HG03521 (cell line): ENCODE results near the gene MAP2K5.
A peak's percentile ranks its signal among the peaks of the same experiment; 100 is the strongest.

Source experiments
- ATAC-seq: cut with Tn5 transposase; IDR thresholded peaks from one replicate; pipeline ENCODE4 v1.9.1; 2021; ENCODE audit warnings: mild to moderate bottlenecking, moderate library complexity; ENCODE audit not compliant: unreplicated experiment

MAP2K5 gene

DNA sequence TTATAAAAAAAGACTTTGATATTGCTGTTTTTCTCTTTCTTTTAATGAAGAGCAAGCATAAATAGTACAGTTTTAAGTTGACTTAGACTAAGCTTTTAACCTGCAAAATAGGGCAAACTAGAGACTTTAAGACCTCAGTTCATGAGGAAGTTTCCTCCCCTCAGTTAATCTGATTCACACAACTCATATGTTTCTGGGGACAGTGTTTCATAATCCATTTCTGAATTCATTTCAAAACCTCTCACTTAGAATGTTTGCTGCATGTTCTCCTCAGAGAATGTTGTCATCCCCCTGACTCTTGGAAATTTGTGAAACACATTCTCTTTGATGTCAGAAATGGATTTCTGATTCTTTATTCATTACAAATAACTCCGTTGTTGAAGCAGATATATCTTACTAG is 203.5 kb downstream of the MAP2K5 start:
- ATAC-seq: no peak

DNA sequence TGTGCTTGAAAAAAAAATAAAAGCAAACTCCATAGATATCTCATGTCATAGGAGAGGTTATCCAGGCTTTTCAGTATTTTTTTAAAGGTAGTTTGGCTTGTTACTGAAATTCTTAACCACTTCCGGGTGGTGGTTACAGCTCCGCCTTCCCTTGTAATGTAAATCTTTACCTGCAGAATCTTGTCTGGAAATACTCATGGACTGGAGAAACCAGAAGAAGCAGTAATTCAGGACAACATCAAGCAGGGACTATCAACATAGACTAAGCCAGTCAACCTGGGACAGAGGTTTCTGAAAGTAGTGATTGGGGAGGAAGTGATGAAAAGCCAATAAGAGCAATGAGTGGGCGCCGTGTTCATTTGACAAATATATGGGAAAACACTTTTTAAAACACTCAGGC is 203.9 kb downstream of the MAP2K5 start:
- no peak for ATAC-seq

DNA sequence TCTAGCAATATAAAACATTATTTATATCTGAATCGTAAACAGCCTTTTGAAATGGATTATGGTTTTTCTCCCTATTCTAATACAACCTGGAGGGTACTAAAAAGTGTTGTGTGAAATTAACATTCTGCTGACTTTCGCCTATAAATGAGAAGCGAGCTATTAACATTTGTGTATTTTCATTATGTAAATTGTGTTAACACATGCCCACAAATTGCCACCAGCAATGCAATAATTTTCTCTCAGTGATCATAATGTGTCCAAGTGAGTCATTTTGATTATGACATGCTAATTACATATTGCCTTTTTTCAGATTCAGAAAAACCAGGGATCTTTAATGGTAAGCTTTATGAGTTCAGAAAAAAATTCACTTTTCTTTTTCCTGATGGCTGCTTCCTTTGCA is 205.4 kb downstream of the MAP2K5 start:
- no peak for ATAC-seq

DNA sequence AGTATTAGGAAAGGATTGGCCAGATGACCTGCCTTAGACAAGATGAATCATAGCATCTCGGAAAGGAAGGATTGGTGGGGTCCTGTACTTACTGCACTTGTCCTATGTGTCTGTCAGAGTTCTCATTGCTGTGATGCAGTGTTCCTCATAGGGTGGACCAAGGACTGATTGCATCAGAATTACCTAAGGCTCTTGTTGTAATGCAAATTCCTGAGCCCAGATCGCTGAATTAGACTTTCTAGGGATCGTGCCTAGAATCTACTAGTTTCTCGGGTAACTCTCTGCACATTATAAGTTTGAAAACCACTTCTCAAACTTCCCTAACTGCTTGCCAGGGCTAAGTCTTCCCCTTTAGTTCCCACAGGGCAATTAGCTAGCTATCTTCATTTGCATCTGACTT is 207.9 kb downstream of the MAP2K5 start:
- no peak for ATAC-seq

DNA sequence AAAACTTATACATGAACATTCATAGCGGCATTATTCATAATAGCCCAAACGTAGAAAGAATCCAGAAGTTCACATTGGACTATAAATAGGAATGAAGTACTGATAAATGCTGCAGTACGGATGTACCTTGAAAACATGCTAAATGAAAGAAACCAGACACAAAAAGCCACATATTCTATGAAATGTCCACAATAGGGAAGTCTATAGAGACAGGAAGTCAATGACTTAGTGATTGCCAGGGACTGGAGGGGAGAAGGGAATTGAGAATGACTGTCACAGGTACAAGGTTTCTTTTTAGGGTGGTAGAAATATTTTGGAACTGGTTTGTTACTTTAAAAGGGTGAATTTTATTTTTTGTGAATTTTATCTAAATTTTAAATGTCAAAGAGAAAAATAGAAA is 211.4 kb downstream of the MAP2K5 start:
- ATAC-seq: no peak

DNA sequence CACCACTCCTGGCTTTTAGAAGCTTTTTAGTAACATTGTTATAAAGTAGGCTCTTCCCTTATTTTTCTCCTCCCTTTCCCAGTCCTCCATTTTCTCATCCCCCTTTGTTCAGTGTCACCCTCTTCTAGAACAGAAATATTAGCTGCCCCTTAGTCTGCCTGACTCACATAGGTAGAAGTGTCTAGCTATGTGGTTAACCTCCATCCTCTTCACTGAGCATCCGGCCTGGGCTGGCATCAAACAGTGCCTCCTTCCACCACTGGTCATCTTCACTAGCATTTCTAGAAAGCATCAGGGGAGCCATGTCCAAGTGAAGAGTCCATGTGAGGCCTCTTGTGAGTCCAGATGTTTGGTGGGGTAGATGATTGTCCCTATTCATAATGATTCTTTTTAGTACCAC is 212.8 kb downstream of the MAP2K5 start:
- ATAC-seq: no peak

DNA sequence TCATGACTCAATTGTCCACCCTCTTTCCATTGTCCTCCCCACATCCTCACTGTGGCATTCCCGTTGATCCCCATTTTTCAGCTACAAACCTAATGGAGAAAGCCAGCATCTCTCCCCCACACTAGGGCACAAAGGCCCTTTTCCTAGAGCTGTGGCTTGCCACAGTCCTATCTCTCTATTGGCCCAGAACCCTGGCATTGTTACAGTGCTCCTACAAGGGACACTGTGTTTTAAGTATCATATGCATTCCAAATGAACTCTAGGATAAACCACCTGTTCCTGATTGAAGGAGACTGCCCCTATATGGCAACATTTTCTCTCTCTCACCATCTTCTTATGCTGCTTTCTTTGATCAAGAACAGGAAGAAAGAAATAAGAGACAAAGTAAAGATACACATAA is 213.4 kb downstream of the MAP2K5 start:
- ATAC-seq: no peak

DNA sequence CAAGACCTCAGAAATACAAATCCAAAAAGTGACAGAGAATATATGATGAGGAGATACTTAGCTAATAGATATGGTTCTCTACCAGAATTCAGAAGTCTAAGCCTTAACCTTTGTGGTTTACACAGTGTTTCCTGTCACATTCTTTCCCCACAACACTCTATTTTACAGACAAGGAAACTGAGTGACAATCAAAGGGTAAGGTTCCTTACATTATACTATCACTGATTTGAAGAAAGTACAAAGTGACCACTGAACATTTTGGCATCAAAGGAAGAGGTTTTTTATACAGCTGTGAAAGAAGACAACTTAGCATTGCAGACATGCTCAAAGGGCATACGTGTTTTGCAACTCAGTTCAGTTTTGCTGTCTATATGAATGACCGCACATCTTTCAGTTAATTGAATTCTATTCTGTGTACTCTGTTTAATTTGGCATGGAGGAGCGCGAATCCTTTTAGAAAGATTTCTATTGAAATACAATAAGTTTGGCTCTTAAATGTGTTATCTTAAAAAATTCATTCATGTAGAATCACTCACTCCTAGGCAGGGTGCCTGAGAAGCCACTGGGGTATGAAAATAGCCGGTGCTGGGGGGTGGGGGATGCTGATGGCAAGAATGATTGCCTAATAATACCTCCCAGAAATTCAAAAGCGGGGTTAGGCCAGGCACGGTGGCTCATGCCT is 216.3 kb downstream of the MAP2K5 start:
- ATAC-seq: no peak

DNA sequence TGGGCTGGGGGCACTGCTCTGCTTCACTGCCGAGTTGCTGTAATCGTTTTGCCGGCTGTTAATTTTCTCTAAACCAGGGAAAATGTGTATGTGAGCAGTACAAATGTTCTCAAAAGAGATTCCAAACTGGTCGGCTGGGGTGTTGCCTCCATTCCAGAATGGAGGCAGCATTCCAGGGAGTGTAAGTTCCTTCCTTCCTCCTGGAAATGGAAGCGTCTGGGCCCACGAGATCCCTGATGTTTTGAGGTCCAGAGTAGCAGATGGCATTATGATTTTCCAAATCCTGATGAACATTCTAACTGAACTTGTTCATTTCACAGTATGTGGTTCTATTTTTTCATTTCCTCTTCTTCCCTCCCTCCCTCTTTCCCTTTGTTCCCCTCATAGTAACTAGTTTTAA is 218.4 kb downstream of the MAP2K5 start:
- no peak for ATAC-seq

DNA sequence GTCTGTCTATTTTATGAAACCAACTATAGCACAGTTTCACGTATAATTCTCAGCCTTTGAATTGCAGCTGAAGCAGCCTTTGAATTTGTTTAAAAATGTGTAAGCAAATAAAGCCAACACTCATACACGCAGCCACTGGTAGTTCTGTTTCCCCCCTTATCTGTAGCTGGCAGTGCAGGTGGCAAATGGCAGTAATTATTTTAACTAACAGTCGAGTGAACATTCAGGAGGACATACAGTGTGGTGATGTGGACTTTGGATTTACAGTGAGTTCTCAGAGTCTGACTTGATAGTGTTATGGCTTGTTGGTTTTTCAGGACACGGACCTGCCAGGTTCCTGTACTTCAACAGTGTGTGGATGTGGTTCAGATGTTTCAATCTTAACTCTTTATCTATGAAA is 218.8 kb downstream of the MAP2K5 start:
- ATAC-seq: no peak

DNA sequence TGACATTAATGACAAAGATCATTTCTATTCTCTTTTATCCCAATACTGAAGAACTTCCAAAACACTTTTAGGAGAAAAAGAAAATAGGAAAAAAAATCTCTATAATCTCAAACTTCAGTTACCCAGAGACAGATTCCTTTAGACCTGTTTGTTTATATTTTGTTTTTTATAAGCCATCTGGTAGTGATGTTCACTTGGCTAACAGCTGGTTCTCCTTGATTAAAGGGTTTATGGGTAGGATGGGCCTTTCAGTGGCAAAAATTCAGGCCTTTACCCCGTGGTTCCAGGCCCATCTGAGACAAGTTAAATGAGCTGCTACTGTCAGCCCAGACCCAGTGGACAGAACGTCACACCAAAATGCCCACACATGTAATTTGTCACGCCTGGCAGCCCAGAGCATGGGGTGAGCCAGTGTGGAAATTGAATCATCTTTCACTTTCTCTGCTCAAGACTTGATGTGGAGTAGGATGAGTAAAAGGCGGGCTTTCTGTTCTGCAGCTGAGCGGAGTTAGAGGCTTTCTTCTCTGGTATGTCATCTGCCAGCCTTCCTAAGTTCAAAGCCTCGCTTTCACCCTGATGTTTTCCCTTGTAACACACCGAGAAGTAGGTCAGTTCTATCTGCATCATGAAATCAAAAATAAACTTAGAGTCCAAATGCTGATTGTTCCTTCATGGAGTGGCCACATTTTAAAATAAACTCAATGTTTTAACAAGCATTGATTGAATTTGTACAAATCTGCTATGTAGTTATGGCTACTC is 220.3 kb downstream of the MAP2K5 start:
- ATAC-seq: peak; percentile 59

DNA sequence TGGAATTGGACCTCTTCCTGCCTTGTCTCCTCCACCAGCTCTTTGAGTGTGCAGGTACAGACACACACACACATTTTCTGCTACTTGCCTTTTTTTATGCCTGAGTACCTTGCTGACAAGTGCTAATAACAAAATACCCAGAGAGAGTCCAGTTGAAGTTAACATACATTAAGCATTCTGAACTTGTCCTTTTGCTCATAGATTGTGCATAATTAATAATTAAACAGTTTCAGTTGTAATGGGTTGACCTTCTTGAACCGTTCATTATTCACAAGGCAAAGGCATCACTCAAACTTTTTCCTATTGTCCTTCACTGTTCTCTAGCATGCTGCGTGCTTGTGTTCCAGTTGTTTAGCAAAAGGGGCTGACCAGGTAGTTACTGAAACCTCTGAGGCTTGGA is 223.2 kb downstream of the MAP2K5 start:
- no peak for ATAC-seq

DNA sequence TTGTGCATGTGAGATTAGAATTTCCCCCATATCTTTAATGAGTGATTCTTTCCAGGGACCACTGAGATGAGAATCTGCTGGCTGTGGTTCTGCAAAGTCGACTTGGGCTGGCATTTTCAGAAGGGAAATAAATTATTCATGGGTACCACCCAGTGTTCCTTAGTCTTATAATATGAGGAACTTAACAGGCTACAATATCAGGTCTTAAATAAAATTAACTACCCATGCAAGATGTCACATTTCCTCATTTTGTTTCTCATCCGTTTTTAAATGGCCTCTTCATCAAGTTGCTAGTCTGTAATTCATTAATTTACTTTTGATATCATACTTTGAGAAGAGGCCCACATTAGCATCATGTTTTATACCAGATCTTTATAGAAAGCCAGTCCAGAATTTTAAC is 224.5 kb downstream of the MAP2K5 start:
- no peak for ATAC-seq

DNA sequence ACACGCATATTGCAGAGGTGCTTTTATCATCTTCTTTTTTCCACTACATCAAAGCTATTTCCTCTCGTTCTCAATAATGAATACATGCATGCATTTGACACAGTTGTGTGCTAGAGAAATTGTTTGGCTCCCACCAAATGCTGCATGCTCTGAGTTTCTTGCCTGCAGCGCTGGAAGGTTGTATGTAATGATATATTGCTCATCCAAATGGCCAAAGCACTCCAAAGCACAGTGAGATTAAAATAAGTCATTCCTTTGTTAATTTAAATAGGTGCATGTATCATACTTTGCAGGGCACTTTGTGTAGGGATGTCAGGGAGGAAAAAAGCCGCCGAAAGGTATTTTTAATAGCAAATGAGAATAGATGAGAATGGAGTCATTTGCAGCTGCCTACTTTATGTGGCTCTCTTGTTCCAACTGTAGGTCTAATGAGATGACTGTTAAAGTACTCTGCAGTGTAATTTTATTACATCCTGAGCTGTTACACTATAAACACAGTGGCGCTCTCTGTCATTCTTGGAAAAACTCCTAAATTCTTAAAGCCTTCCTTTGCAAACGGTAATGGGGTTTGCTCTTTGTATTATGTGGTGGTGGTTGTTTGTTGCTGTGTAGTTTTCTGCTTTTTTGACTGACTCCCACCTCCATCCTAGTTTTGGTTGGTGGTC is 225.9 kb downstream of the MAP2K5 start:
- no peak for ATAC-seq

DNA sequence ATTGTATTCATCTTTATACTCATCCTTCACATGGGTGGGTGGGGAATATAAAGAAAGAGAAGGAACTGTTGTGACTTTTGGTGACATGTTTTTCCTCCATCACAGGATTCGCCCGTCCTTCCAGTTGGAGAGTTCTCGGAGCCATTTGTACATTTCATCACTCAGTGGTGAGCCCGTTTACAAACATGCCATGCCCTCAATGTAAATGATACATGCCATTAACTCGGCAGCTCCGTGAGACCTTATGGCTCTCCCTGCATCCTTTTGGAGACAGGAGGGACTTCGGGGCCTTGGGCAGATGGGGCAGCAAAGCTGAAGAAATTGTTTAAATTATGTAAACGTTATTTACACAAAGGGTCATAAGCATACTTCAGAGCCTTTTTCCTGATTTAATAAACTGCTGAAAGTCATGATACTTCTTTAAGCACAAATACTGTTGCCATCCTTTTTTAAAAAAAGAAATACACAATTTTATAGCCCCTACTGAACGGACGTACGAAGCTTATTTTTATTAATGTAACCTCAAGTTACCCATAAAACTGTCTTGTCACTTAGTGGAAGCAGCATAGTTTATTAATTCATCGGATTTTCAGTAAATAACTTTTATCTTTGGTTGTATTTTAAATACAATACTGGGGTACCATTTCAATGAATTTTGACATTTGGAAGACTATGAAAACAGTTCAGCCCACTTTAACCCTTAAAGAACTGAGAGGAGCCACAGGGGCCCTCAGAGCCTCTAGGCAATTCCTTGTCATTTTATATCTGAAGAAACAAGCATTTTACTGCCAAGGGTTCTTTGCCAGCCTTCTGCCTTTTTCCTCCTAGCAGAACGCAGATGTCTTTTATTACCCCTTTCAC is 227.2 kb downstream of the MAP2K5 start:
- ATAC-seq: no peak

DNA sequence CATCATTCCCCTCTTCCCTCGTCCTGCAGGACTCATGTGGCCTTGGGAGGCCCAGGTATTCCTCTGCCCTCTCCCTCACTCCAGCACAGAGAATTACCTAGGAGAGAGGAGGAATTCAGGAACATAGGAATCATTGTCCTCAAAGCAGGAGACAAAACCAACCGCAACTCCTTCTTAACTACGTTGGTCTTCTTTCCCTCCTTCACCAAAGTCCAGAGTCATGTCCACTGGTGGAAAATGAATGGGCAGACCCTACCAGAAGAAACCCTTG is 227.8 kb downstream of the MAP2K5 start:
- no peak for ATAC-seq

DNA sequence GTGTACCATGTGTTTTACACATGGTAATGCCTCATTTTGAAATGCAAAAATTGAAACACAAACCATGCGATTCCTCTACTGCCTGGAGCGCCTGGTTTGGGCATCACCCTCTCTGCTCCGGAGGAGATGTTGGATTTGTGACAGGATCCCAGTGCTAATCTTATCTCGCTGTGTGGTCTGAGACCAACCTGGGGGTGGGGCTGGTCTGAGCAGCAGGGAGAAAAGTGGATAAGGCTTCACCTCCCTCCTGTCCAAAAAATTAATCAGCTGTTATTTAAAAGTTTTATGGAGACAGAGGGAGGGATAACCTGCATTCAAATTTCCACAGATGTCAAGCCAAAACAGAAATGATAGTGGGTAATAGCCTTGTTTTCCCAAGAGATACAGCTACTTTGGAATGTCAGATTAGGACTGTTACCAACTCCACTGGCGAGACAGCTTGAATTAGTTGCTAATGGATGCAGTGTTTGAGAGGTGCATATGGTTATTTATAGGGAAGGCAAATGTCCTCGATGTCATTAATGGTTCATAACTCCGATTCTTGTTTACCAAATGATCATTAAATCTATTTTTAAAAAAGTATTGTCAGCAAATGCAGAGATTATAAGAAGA is 228.8 kb downstream of the MAP2K5 start:
- no peak for ATAC-seq

DNA sequence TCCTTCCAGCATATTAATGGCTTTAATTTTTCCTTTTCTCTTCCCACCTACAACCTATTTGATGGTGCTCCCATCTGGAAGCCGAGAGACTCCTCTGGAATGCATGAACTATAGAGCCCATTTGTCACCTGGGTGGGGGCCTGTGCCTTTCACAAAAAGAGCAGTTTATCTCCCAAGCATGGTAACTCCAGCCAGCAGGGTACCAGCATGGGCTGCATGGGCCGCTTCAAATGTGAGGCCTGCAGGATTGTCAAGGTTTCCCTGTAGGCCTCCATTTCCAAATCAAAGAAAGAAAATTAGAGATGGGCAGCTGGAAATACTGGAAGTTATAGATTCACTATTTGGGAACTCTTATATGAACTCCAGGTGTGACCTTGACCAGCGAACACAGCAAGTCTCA is 232.1 kb downstream of the MAP2K5 start:
- ATAC-seq: no peak

DNA sequence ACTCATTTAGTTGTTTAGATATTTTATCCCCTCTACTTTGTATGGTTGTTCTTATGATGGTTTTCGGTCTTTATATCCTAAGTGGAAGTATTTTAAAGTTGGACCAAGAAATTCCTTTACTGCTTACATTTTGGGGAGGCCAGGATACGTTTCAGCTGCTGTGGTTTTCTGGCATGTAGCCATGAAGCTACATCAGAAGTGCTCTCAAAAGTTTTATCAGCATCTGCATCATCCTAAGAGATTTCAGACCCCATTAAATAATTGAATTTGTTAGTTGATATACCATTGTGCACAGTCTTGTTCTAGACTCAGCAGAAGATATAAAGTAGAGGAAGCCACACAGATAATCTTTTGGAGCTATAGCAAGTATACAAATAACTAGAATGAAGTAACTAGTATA is 232.7 kb downstream of the MAP2K5 start:
- no peak for ATAC-seq

DNA sequence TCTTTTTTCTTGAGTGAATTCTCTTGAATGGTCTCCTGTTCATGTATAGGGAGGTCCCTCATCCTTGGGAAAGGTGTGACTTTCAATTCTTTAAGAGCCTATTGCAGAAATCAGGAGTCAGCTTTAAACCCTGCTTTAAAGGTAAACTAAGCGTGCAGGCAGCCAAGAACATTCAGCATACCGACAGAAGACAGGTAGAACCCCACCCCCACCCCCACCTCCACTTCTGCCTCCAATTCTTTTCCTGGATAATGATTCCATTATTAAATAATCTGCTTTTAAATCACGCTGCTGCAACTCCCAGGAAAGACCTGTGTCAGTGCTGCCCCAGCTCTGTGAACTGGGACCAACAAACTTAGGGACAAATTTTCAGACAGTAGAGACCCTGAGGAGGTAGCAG is 233.5 kb downstream of the MAP2K5 start:
- no peak for ATAC-seq

DNA sequence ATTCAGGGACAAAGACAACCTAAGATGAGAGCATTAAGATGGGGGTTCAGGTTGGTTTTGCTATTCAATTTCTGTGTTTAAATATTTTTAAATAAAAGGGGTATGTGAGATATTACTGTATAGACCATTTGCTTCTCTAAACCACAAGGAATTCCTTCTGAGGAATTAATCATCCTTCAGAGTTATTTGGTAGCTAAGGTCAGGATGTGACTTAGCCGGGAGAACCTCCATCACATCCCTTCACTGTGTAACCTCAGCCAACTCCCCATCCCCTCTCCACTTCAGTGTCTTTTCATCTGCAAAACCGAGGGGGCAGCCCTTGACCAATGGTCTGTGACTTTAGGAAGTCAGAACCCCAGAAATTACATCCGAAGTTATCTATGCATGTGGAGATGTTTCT is 234.1 kb downstream of the MAP2K5 start:
- no peak for ATAC-seq
